RWPE2 (cell line): ENCODE measurements around the gene POLR2H.

ENCODE experiments used
- ATAC-seq: fragments of 200-7000 bp; cut with Tn5 transposase; 3 replicates; pipeline ENCODE4 v1.9.1; 2021; ENCODE audit warnings: low read depth
- DNase-seq: peaks from one replicate; pipeline ENCODE4 v3.0.0-alpha.2; 2020; ENCODE audit warnings: low spot score
- H3K27ac ChIP-seq: fragments of 450-650 bp; 2 replicates; pipeline ENCODE4 v1.5.1; 2017; ENCODE audit warnings: mild to moderate bottlenecking; ENCODE audit not compliant: poor library complexity, severe bottlenecking
- H3K27me3 ChIP-seq: fragments of 250-450 bp; sonication (Bioruptor Pico); 2 replicates; pipeline ENCODE4 v1.5.1; 2021; ENCODE audit warnings: mild to moderate bottlenecking, moderate library complexity; ENCODE audit not compliant: insufficient read depth, poor library complexity, severe bottlenecking
- H3K36me3 ChIP-seq: fragments of 250-450 bp; sonication (Bioruptor Pico); 2 replicates; pipeline ENCODE4 v1.5.1; 2020; ENCODE audit warnings: low read depth, mild to moderate bottlenecking, moderate library complexity
- H3K4me1 ChIP-seq: fragments of 250-450 bp; sonication (Bioruptor Pico); 2 replicates; pipeline ENCODE4 v1.5.1; 2021; ENCODE audit warnings: mild to moderate bottlenecking, moderate library complexity; ENCODE audit not compliant: insufficient read depth, poor library complexity, severe bottlenecking
- H3K4me3 ChIP-seq: fragments of 250-450 bp; sonication (Bioruptor Pico); 2 replicates; pipeline ENCODE4 v1.5.1; 2021; ENCODE audit warnings: mild to moderate bottlenecking, moderate library complexity; ENCODE audit not compliant: severe bottlenecking
- H3K9me3 ChIP-seq: fragments of 250-450 bp; sonication (Bioruptor Pico); 2 replicates; pipeline ENCODE4 v1.5.1; 2021; ENCODE audit warnings: mild to moderate bottlenecking, moderate library complexity; ENCODE audit not compliant: severe bottlenecking
- CTCF ChIP-seq: fragments of 450-650 bp; IDR thresholded peaks from one replicate; pipeline ENCODE4 v1.5.1; 2017; ENCODE audit warnings: mild to moderate bottlenecking, moderate library complexity; ENCODE audit not compliant: poor library complexity, severe bottlenecking

The POLR2H gene

GRCh38 chr3:184321666-184322065, 39.8 kb upstream of the POLR2H start:
- Histone ChIP-seq H3K4me3 (no peak overlapping the region), H3K27me3 (no peaks in the 10 kb centered on the region), H3K27ac (no peak overlapping the region), H3K9me3 (no peaks in the 10 kb centered on the region), H3K4me1 (peaks cover 15% of the 10 kb centered on the region), H3K36me3 (peaks cover 94% of the 10 kb centered on the region)
- DNase-seq (no peak), ATAC-seq (no peak)
- no peak for TF ChIP-seq CTCF

- no peak overlapping the region for H3K4me3 ChIP-seq
- peaks cover 94% of the 10 kb centered on the region for H3K36me3 ChIP-seq
- H3K9me3 ChIP-seq, result no peaks in the 10 kb centered on the region
- DNase-seq (no peak), ATAC-seq (no peak)
- no peaks in the 10 kb centered on the region for H3K27me3 ChIP-seq
- peaks cover 13% of the 10 kb centered on the region for H3K4me1 ChIP-seq
- TF ChIP-seq CTCF, result no peak
- H3K27ac ChIP-seq, result no peak overlapping the region
These were observed 38.6 kb upstream of the POLR2H start for GRCh38 chr3:184322731-184323487.

GRCh38 chr3:184323696-184324095, 37.8 kb upstream of the POLR2H start:
- DNase-seq (no peak), ATAC-seq (no peak)
- Histone ChIP-seq H3K9me3 (no peaks in the 10 kb centered on the region), H3K4me1 (peaks cover 13% of the 10 kb centered on the region), H3K36me3 (peaks cover 94% of the 10 kb centered on the region), H3K27me3 (no peaks in the 10 kb centered on the region), H3K27ac (no peak overlapping the region), H3K4me3 (no peak overlapping the region)
- TF ChIP-seq CTCF, result no peak

- ATAC-seq (no peak), DNase-seq (no peak)
- no peak overlapping the region for H3K27ac ChIP-seq
- H3K27me3 ChIP-seq, result no peaks in the 10 kb centered on the region
- H3K4me1 ChIP-seq, result peaks cover 3% of the 10 kb centered on the region
- no peaks in the 10 kb centered on the region for H3K9me3 ChIP-seq
- TF ChIP-seq CTCF, result no peak
- peaks cover 100% of the 10 kb centered on the region for H3K36me3 ChIP-seq
- no peak overlapping the region for H3K4me3 ChIP-seq
These were observed 36.2 kb upstream of the POLR2H start for GRCh38 chr3:184325269-184325668.

- no peak for TF ChIP-seq CTCF
- ATAC-seq, result peak; percentile 35; the same call in 1 of the 3 replicates
- H3K27ac ChIP-seq, result no peak overlapping the region
- no peaks in the 10 kb centered on the region for H3K27me3 ChIP-seq
- no peak overlapping the region for H3K4me3 ChIP-seq
- no peaks in the 10 kb centered on the region for H3K9me3 ChIP-seq
- no peaks in the 10 kb centered on the region for H3K4me1 ChIP-seq
- peaks cover 100% of the 10 kb centered on the region for H3K36me3 ChIP-seq
- no peak for DNase-seq
These were observed 35.7 kb upstream of the POLR2H start for GRCh38 chr3:184325715-184326369.
